Upper lobe of left lung (tissue), 6 donors: Measurements from ENCODE around the gene METTL9. TPM values are rescaled to one million over a fixed set of nuclear protein-coding genes. Genes with fewer than 3 reads are reported as not detected.
"Not testable (repeated sequence)": the region's sequence is repeated elsewhere in the genome, so short reads cannot be mapped to it uniquely, and the experiment has no call there.

Experiments used
- ATAC-seq, 2 donors: fragments of 200-7000 bp; cut with Tn5 transposase; one replicate each; pipeline ENCODE4 v1.9.1; 2022; ENCODE audit warnings: mild to moderate bottlenecking in 2 of 2, moderate library complexity in 2 of 2; ENCODE audit not compliant: low FRiP score in 2 of 2
- DNase-seq, 2 donors: peaks; one replicate each; pipeline ENCODE4 v3.0.0-alpha.2; 2019 to 2020
- H3K27ac ChIP-seq, 4 donors: fragments of 200-600 bp; sonication (generic); one replicate each; pipeline ENCODE4 v1.5.1; 2016 to 2019
- H3K27me3 ChIP-seq, 4 donors: fragments of 200-600 bp; sonication (generic); one replicate each; pipeline ENCODE4 v1.5.1; 2017 to 2019
- H3K36me3 ChIP-seq, 4 donors: fragments of 200-600 bp; sonication (generic); one replicate each; pipeline ENCODE4 v1.5.1; 2016 to 2019
- H3K4me1 ChIP-seq, 4 donors: fragments of 200-600 bp; sonication (generic); one replicate each; pipeline ENCODE4 v1.5.1; 2018 to 2019
- H3K4me3 ChIP-seq, 4 donors: fragments of 200-600 bp; sonication (generic); one replicate each; pipeline ENCODE4 v1.5.1; 2017 to 2019; ENCODE audit warnings: mild to moderate bottlenecking in 2 of 4, moderate library complexity in 1 of 4
- H3K9me3 ChIP-seq, 4 donors: fragments of 200-600 bp; sonication (generic); one replicate each; pipeline ENCODE4 v1.5.1; 2018 to 2019
- EP300 ChIP-seq, 4 donors: sonication (generic); formaldehyde crosslinking; IDR thresholded peaks; one replicate each; pipeline ENCODE4 v1.5.1; 2017; ENCODE audit warnings: antibody characterized with exemption in 4 of 4, control low read depth in 2 of 4
- POLR2A ChIP-seq, 4 donors: fragments of 450-650 bp; IDR thresholded peaks; one replicate each; pipeline ENCODE4 v1.5.1; 2016 to 2017; ENCODE audit warnings: antibody characterized with exemption in 4 of 4, mild to moderate bottlenecking in 2 of 4
- POLR2AphosphoS5 ChIP-seq, 2 donors: sonication (generic); formaldehyde crosslinking; IDR thresholded peaks; one replicate each; pipeline ENCODE4 v1.5.1; 2017; ENCODE audit warnings: antibody characterized with exemption in 2 of 2
- WGBS, 2 donors: methylation state at CpG; one replicate each; pipeline ENCODE4 v1.1.5; 2017 to 2018; 5-methylcytosine and 5-hydroxymethylcytosine counted together
- total RNA-seq, 6 donors: library from RNA; depleted of rRNA in 4 of 6; stranded (reverse); fragments of >200 nt in 4 of 6; gene quantifications; one replicate each; pipeline versions ENCODE4 v1.1.0 to v1.2.1, GENCODE V29; 2016 to 2021
- TF ChIP-seq, protein P1 (sequence below), 6 experiments: fragments of 450-650 bp in 4 of 6; fragments of 200-600 bp in 2 of 6; sonication (generic) in 2 of 6; IDR thresholded peaks; one replicate each; pipeline ENCODE4 v1.5.1; 2016 to 2019; ENCODE audit warnings: antibody characterized with exemption in 6 of 6
- donor health status: DM: no; HTN: no; CAD: no; lungs with moderate emphysema.
- donor health status: DM: no; HTN: yes; CAD: no; lungs with severe emphysema.

Gene METTL9
- total RNA-seq, 6 donors from 2014 or later = 57.1 to 120 (median 93.3) TPM

DNA sequence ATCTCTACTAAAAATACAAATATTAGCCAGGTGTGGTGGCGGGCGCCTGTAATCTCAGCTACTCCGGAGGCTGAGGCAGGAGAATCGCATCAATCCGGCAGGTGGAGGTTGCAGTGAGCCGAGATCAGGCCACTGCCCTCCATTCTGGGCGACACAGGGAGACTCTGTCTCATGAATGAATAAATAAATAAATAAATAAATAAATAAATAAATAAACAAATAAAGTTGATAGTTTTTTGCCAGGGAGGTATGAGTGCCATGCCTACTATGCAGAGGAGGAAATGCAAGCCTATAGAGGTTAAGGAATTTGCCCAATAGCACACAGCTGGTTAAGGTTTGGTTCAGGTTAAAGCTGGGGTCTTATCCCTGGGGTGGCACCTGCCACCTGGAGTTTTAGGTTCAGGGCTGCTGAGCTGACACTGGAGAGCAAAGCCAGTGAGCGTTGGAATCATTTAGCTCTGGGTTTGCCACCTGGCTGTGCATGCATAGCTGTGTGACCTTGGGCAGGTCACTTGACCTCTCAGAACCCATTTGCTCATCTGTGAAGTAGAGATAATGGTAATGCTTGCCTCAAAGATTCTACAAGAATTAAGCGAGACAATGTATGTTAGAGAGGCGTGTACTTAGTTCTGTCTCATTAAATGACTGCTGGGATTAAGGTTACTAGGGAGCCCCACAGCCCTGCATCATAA, 65.6 kb downstream of the METTL9 start:
- no peak overlapping the region for H3K4me3 ChIP-seq
- DNase-seq (no peak), ATAC-seq (no peak)
- peaks cover 0 to 8% (median 5%) of the 10 kb centered on the region in 4 donors for H3K4me1 ChIP-seq
- no peaks in the 10 kb centered on the region for H3K9me3 ChIP-seq
- WGBS, 2 donors = 89 to 93% methylated on average over 9 to 10 of the region's 10 CpGs
- no peaks in the 10 kb centered on the region for H3K36me3 ChIP-seq
- TF ChIP-seq, protein P1, sequence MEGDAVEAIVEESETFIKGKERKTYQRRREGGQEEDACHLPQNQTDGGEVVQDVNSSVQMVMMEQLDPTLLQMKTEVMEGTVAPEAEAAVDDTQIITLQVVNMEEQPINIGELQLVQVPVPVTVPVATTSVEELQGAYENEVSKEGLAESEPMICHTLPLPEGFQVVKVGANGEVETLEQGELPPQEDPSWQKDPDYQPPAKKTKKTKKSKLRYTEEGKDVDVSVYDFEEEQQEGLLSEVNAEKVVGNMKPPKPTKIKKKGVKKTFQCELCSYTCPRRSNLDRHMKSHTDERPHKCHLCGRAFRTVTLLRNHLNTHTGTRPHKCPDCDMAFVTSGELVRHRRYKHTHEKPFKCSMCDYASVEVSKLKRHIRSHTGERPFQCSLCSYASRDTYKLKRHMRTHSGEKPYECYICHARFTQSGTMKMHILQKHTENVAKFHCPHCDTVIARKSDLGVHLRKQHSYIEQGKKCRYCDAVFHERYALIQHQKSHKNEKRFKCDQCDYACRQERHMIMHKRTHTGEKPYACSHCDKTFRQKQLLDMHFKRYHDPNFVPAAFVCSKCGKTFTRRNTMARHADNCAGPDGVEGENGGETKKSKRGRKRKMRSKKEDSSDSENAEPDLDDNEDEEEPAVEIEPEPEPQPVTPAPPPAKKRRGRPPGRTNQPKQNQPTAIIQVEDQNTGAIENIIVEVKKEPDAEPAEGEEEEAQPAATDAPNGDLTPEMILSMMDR (IDR thresholded peaks at IDR 0.05) = no peak
- TF ChIP-seq POLR2A (IDR thresholded peaks at IDR 0.05) (no peak), EP300 (IDR thresholded peaks at IDR 0.05) (no peak), POLR2AphosphoS5 (IDR thresholded peaks at IDR 0.05) (no peak)
- peaks cover 0 to 9% (median 0%) of the 10 kb centered on the region in 4 donors for H3K27me3 ChIP-seq
- H3K27ac ChIP-seq = no peak overlapping the region

DNA sequence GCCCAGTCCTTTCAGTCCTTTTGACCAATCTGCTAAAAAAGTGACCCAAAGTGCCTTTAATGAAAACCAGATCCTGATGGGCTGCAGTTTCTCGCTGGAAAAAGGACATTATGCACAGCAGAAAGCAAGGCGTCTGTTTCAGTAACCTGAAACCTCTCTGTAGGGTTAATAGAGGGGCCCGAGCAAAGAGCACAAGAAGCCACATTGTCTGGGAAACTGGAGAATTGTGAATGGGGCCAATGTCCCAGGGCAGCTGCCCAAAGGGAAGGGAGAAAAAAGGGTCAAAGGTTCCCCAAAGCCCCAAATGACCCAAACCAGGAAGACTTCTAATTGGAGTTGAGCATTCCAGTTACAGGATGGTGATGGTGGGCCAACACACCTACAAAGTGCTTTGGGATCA, 67.4 kb downstream of the METTL9 start:
- Histone ChIP-seq H3K9me3 (no peaks in the 10 kb centered on the region), H3K4me3 (no peak overlapping the region), H3K36me3 (no peaks in the 10 kb centered on the region), H3K27me3 (peaks cover 0 to 9% (median 0%) of the 10 kb centered on the region in 4 donors), H3K27ac (no peak overlapping the region), H3K4me1 (peaks cover 0 to 8% (median 5%) of the 10 kb centered on the region in 4 donors)
- 28 to 67% methylated on average over 3 of the region's 3 CpGs for WGBS, 2 donors
- DNase-seq (no peak), ATAC-seq (no peak)
- TF ChIP-seq EP300 (IDR thresholded peaks at IDR 0.05) = no peak
- TF ChIP-seq POLR2AphosphoS5 (IDR thresholded peaks at IDR 0.05) = no peak
- TF ChIP-seq, protein P1 (IDR thresholded peaks at IDR 0.05) = no peak
- TF ChIP-seq POLR2A (IDR thresholded peaks at IDR 0.05) = no peak

DNA sequence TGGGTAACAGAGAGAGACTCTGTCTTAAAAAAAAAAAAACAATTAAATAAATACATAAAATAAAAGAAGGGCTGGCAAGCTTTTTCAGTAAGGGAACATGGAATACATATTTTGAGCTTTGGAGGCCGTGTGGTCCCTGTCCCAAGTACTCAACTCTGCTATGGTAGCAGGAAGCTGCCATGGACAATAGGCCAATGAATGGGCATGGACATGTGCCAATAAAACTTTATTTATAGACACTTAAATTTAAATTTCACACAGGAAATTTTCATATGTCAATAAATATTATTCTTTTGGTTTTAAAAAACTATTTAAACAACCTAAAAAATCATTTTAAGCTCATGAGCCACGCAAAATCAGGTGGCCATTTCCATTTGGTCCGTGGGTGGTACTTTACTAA, 68.2 kb downstream of the METTL9 start:
- Histone ChIP-seq H3K27ac (no peak overlapping the region), H3K27me3 (peaks cover 0 to 9% (median 0%) of the 10 kb centered on the region in 4 donors), H3K36me3 (no peaks in the 10 kb centered on the region), H3K4me1 (peaks cover 0 to 8% (median 5%) of the 10 kb centered on the region in 4 donors), H3K9me3 (no peaks in the 10 kb centered on the region), H3K4me3 (no peak overlapping the region)
- ATAC-seq (no peak), DNase-seq (no peak)
- TF ChIP-seq POLR2AphosphoS5 (IDR thresholded peaks at IDR 0.05) = no peak
- no peak for TF ChIP-seq POLR2A (IDR thresholded peaks at IDR 0.05)
- TF ChIP-seq, protein P1 (IDR thresholded peaks at IDR 0.05) = no peak
- TF ChIP-seq EP300 (IDR thresholded peaks at IDR 0.05) = no peak
- WGBS, 2 donors = 83 to 84% methylated on average over 3 of the region's 3 CpGs

DNA sequence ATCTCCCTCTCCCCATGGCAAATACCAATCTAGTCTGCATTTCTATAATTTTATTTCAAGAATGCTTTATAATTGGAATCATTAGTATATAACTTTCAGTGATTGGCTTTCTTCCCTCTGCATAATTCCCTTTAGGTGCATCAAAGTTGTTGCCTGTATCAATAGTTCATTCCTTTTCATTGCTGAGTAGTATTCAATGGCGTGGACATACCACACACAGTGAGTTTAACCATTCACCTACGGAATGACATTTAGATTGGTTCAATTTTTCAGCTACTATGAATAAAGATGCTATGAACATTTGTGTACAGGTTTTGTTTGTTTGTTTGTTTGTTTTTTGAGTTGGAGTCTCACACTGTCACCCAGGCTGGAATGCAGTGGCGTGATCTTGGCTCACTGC, 74.1 kb downstream of the METTL9 start:
- Histone ChIP-seq H3K27me3 (no peaks in the 10 kb centered on the region), H3K4me3 (no peak overlapping the region), H3K27ac (no peak overlapping the region), H3K4me1 (no peaks in the 10 kb centered on the region), H3K36me3 (no peaks in the 10 kb centered on the region), H3K9me3 (no peaks in the 10 kb centered on the region)
- ATAC-seq (no peak), DNase-seq (no peak)
- TF ChIP-seq EP300 (IDR thresholded peaks at IDR 0.05) (no peak), POLR2AphosphoS5 (IDR thresholded peaks at IDR 0.05) (no peak), POLR2A (IDR thresholded peaks at IDR 0.05) (no peak)
- TF ChIP-seq, protein P1 (IDR thresholded peaks at IDR 0.05) = no peak
- 81 to 94% methylated on average over 3 of the region's 3 CpGs for WGBS, 2 donors

DNA sequence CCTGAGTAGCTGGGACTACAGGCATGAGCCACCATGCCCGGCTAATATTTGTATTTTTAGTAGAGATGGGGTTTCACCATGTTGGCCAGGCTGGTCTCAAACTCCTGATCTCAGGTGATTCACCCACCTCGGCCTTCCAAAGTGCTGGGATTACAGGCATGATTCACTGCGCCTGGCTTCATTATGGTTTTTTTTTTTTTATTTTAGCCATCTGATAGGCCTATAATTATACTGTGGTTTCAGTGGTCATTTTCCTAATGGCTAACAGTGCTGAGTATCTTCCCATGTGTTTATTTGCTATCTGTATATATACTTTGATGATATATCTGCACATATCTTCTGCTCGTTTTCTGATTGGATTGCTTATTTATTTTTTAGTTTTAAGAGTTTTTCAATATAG, 75.1 kb downstream of the METTL9 start:
- not testable (repeated sequence) for H3K4me3 ChIP-seq, H3K9me3 ChIP-seq, H3K27ac ChIP-seq, H3K27me3 ChIP-seq, DNase-seq, H3K36me3 ChIP-seq, ATAC-seq, H3K4me1 ChIP-seq
- WGBS, 2 donors = 94 to 95% methylated on average over 4 of the region's 4 CpGs

DNA sequence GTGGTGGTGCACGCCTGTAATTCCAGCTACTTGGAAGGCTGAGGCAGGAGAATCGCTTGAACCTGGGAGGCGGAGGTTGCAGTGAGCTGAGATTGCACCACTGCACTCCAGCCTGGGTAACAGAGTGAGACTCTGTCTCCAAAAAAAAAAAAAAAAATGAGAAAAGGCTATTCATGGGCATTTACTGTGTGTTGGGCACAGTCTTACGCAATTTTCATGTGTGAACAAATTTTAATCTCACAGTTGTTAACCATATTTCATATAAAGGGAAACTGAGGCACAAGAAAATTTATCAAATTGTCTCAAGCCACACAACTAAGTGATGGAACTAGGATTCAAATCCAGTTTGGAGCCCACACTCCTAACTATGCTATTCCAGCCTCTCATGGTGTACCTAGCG, 81.3 kb downstream of the METTL9 start:
- not testable (repeated sequence) for H3K36me3 ChIP-seq, H3K4me1 ChIP-seq, DNase-seq, H3K27me3 ChIP-seq, H3K9me3 ChIP-seq, H3K27ac ChIP-seq, H3K4me3 ChIP-seq, ATAC-seq
- WGBS, 2 donors = 88 to 94% methylated on average over 5 of the region's 5 CpGs
